Activated CD4-positive, alpha-beta T cell treated with anti-CD3 and anti-CD28 coated beads, Interleukin-2, amount 50 U/mL, for 16 hours (primary cell): ENCODE data around the gene GNPAT.

Experiments
- DNase-seq: peaks from one replicate; pipeline ENCODE4 v3.0.0-alpha.2; 2020

Gene GNPAT

DNA sequence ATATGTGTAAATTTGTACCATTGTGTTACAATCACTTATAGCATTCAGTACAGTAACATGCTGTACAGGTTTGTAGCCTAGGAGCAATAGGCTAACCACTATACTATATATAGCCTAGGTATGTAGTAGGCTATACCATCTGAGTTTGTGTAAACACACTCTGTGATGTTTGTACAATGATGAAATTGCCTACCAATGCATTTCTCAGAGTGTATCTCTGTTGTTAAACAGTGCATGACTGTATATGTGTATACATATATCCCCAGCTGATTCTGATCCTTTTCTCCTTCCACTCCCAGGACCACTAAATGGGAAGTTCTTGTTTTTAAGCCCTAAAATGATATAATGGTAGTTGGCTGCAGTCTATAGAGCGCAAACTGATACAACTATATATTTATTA is 7.8 kb downstream of the GNPAT start:
- DNase-seq = no peak

DNA sequence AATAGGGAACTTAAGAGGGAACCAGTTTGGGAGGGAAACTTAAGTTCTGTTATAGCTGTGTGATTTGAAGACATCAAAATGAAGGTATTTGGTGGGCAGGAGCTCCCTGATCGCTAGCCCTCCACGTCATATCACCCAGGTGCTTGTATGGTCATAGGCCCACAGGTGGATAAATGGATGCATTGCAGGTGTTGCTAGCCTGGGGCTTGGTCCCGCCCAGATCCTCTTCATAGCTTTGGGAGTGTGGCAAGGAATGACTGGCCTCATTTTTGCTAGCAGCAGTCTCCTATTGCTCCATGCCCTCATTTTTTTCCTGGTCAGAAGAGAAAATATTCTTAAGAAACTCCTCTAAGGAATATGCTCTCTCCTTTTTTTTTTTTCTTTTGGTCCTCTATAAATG is 11.3 kb downstream of the GNPAT start:
- DNase-seq = no peak

DNA sequence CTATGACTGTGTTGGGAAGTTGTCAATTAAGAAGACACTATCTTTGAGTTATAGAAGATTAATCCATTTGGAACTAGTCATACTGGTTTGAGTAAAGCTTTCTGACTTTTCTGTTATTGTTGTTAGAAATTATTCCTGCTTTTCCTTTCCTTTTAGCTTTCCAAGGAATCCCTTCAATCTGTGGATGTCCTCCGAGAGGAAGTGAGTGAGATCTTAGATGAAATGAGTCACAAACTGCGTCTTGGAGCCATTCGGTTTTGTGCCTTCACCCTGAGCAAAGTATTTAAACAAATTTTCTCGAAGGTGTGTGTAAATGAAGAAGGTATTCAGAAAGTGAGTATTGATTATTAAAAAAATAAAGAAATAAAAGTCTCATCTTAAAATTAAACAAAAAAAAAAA is 19.3 kb downstream of the GNPAT start:
- DNase-seq = no peak

DNA sequence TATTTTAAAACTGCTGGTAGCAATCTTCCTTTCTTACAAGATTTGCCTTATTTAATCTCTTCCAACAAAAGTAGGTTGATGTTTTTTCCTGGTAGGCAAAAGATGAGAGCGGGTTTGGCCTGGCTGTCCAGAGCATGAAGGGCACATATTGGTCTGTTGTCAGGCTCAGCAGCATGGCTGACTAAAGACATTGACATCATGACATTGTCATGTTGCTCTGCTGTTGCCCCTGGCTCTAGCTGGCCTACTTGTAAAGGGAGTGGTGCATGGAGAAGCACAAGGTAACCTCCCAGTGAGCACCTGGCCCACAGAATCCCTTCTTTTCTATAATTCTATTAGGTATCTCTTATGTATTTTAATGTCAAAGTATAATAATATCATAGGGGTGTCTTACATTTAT is 23.6 kb downstream of the GNPAT start:
- DNase-seq = no peak

DNA sequence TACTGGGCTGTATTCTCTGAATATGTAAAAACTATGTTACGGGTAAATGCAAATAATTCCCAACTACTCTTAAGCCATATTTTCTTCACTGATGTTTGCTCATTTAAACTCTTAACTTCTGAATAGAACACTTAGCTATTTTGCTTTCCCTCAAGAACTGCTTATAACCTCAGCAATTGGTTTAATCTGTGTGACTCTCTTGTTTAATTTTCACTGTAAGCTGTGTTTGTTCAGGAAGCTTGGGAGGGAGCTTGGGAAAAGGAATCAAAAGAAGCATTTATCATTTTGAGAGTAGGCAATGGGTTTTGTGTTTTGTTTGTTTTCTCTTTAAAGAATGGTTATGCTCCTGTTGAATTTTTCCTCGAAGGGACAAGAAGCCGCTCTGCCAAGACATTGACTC is 24.4 kb downstream of the GNPAT start:
- no peak for DNase-seq

DNA sequence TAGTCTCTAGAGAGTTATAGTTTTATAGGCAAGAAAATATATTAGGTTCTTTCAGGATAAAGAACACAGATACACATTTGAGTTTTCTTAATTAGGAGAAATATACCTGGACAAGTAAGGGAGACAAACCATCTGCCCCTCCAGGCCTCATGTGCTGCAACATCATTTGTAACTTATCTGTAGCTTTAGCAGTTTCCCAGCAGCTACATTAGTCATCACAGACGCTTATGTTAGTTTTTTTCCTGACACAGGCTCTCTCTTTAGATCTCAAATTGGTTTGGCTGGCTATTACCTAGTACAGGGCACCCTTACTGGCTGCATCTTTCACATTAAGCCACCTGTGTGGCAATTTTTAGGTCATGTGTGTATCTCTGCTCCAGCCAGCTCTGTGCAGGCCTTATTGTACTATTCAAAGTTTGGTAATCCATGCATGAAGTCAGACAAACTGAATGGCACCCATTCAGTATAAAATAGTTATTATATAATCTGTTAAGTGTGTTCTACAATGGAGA is 25.9 kb downstream of the GNPAT start:
- no peak for DNase-seq

DNA sequence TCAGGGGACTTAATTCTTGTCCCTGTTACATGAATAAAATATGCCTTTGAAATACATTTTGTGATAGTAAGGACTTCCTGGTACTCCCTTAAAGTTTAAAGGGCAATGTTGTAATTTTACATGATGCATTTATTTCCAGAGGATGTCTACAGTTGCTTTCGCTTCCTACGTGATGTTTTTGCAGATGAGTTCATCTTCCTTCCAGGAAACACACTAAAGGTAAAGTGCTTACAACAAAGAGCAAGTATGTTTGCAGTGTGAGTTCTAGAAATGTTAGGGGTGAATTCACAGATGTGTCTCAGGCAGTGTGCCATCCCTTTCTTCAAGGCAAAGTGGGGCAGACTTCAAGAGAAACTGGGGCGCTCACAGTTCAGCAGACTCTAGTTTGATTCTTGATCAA is 31.2 kb downstream of the GNPAT start:
- DNase-seq = peak; percentile 35

DNA sequence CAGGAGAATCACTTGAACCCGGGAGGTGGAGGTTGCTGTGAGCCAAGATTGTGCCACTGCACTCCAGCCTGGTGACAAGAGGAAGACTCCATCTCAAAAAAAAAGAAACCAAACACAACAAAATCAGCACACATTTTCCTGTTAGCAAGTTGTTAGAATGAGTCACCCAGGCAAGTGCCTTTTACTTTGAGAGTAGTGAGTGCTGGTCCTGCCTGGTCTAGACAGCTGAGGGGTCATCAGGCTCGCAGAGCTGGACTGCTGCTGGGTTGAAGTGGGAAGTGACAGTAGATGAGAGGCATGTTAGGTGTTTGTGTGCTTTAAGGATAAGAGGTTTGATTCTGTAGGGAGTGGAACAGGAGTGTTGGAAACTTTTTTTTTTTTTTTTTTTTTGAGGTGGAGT is 31.9 kb downstream of the GNPAT start:
- peak; percentile 35 for DNase-seq

DNA sequence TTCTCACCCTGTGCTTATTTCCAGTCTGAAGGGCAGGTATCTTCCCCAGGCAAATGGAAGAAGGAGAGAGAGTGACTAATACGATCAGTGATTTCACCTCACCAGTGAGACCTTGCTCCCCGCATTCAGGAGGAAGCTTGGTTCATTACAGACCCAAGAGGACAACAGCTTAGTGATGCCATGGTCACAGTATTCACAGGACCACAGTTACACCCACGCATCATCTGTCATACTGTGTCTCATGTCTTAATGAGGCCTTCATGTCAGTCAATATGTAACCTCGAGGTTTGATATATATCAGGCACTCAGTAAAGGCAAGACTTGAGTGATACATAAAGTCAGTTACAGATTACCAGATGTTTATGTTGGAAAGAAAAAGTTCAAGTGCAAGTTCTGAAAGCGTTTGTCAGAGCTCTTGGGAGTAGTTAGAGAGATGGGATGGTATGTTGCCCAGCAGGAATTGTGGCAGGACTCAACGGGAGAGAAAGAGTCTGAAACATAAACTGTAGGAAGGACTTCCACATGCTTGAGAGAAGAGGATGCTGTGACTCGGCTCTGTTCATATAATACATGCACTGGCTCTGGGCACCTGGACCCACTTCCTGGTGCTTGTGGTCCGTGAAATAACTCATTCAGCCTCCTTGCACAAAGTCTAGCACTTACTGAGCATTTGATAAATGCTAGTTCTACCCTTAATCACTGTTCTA is 33.3 kb downstream of the GNPAT start:
- peak; percentile 44 for DNase-seq

DNA sequence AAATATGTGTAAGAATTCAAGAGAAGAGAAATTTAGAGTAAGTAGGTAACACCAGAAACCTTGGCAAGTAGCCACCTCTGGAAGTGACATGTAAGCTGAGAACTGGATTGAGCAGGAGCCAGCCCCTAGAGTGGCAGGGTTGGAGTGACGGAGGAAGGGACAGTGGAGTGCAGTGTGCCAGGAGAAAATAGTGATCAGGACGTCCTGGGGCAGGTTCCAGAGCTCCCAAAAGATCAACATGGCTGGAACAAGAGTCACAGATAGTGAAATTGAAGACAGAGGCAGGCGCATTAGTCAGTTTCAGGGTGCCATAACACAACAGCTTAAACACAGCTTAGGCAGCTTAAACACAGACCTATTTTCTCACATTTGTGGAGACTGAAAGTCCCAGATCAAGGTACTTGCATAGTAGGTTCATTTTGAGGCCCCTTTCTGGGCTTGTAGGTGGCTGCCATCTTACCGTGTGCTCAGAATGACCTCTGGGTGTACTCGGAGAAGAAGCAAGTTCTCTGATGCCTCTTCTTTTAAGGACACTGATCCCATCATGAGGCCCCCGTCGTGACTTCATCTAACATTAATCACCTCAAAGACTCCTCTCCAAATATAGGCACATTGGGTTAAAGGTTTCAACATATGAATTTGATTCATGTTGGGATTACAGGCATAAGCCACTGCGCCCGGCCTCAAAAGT is 37.2 kb downstream of the GNPAT start:
- DNase-seq = no peak

DNA sequence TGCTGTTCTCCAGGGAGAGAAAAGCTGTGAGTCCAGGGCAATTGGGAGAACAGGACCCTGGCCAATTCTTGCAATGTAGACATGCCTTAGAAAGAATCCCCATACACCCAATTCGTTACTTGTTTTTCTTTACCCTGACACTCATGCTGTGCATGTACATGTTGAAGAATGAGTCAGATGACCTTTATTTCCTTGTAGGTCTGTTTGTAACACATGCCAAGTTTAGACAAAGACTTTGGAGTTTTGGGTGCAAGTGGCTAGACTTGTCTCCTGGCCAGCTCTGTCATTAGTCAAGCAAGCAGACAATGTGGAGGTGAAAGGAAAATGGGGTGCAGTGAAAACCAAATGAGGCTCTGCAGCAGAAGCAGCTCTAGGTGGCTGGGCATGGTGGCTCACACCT is 38.1 kb downstream of the GNPAT start:
- no peak for DNase-seq

DNA sequence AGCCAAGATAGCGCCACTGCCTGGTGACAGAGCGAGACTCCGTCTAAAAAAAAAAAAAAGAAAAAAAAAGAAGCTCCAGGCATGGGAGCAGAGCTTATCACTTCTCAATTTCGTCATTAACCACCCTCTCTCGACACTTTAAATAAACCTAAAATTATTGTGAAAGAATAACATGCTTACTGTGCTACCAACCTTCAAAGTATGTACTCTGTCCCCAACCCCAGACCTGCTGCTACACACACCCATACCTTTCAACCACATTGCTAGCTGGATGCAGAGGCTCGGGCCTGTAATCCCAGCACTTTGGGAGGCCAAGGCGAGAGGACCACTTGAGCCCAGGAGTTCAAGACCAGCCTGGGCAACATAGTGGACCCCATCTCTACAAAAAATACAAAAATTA is 38.7 kb downstream of the GNPAT start:
- no peak for DNase-seq

DNA sequence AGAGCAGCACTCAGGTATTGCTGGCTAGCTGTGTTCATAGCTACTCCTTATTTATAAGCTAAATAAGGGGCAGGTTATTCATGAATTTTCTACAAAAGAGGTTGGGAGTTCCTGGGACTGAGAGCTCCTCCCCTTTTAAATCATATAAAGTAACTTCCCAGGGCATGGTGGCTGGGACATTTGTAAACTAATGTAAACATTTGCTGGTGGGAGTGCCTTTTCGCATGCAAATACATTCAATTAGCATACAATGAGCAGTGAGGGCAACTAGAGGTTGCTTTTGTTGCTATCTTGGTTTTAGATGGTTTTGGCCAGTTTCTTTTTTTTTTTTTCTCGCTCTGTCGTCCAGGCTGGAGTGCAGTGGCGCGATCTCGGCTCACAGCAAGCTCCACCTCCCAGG is 43.4 kb downstream of the GNPAT start:
- DNase-seq = no peak

DNA sequence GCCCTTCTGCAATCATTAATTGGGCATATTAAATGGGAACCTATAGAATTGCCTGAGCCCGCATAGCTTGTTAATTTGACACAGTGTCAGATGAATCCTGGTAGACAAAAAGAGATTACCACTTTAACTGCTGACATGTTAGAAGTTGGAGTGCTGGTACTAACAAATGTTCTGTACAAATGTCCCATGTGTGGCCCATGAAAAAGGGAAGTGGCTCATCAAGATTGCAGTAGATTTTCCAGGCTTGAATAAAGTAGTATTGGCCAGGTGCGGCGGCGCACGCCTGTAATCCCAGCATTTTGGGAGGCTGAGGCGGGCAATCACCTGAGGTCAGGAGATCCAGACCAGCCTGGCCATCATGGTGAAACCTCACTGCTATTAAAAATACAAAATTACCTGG is 45.6 kb downstream of the GNPAT start:
- DNase-seq = no peak

DNA sequence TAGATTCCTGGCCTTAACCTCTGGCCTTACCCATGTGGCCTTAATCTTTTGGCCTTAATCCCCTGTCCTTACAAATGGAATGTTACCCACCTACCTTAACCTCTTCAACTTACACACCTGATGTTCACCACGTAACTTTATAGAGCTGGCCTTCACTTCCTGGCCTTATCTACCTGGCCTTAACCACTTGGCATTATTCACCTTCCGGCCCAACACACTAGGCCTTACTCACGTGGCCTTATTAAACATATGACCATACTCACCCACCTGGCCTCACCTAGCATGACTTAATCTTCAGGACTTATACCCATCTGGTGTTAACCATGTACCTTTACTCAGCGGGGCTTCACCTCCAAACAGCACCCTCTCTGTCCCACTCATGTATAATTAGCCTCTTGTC is 54.9 kb downstream of the GNPAT start:
- no peak for DNase-seq

DNA sequence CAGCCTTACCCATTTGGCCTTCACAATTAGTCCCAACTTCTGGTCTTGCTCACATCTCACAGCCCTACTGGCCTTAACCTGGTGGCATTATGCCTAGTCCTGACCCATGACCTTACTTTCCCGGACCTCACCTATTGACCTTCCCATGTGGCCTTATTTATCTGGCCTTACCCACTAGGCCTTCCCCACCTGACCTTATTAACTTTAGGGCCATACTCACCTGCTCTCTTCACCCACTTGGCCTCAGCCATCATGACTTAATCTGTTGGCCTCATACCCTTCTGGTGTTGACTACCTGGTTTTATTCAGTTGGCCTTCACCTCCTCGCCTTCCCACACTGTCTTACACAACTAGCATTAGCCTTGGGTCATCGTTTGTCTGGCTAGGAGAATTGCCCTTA is 61.0 kb downstream of the GNPAT start:
- DNase-seq = no peak

DNA sequence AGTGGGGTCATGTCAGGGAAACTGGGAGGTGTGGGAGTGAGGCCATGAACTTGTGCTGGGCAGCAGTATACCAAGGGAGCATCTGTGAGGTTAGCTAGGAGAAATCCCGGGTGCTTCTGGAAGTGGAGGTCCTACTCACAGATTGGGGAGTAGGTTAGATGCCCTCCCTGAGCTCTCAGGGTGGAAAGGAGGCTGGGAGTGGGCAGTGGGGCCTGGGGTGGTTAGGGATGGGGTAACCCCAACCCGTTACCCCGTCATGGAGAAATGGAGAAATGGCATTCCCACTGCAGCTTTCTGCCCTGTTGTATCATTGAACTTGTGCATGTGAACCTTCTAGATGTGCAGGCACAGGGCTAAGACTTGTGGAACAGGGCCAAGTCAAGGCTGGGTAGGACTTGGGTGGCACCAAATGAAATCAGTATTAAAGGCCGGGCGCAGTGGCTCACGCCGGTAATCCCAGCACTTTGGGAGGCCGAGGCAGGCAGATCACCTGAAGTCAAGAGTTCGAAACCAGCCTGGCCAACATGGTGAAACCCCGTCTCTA is 69.5 kb downstream of the GNPAT start:
- DNase-seq = no peak

DNA sequence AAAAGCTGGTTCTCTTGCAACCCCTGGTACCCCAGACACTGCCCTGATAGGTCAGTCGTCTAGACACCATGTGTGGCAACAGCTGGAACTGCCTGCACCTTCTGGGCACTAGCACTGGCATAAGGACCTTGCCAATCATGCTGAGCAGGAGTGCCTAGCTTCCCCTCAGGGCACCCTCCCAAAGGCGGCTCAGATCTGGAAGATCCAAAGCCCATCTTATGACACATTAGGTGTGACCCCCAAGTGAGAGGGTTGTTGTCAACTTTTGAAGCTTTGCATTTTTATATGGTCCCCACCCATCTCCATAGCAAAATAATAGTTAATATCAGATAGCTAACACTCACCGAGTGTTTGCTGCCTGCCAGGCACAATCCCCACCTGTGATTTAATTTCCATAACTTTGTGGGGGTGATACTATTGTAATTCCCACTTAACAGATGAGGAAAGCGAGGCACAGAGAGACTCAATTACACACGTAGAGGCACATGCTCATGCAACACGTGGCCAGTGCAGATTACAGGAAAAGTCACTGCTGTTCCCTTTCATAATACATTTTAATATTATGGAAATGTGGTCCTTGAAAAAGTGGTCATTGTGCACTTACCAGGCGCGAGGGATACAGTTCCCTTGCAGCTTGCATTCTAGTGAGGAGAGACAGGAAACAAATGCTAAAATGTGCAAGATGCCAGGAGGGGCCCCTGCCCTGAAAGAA is 70.9 kb downstream of the GNPAT start:
- no peak for DNase-seq

DNA sequence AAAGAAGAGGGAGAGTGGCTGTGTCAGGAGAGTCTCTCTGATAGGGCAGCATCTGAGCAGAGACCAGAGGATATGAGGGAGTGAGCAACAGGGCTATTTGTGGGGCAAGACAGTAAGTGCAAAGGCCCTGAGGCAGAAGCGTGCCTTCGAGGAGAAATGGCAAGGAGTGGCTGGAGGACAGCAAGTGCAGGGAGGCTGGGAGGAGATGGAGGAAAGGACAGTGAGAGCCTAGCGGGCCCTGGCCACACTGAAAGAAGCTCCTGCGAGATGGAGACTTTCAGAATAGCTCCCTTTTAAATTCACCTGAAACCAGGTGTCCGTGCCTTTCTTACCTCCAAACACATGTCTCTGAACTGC is 71.4 kb downstream of the GNPAT start:
- no peak for DNase-seq

DNA sequence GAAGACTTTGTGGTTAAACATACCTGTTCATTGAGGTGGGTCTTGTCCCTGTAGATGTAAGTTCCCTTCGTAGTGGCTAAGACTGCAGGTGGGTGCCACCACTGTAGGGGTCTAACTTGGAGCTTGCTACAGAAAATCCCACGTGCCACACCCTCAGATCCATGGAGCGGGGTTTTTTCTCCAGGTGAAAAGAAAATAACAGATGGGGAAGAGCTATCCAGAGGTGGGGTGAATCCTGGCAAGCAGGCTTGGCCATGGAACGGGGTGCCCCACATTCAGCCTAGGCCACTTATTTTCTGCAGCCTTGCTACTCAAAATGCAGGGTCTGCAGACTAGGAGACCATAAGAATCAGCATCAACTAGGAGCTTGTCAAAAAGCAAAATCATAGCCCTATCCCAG is 72.6 kb downstream of the GNPAT start:
- DNase-seq = no peak

DNA sequence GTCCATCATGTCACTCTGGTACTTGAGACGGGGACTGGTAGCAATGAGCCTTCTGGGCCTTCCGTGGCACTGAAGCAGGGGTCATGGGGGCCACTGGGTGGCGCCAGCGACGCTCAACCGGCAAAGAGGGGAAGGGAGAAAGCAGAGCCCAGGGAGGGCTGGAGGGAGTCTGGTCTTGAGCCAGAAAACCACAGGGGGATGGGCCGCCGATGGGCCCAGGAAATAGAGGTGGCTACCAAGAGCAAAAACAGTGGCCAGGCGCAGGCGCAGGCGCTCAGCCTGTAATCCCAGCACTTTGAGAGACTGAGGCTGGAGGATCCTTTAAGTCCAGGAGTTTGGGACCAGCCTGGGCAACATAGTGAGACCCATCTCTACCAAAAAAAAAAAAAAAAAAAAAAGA is 74.9 kb downstream of the GNPAT start:
- peak; percentile 48 for DNase-seq

DNA sequence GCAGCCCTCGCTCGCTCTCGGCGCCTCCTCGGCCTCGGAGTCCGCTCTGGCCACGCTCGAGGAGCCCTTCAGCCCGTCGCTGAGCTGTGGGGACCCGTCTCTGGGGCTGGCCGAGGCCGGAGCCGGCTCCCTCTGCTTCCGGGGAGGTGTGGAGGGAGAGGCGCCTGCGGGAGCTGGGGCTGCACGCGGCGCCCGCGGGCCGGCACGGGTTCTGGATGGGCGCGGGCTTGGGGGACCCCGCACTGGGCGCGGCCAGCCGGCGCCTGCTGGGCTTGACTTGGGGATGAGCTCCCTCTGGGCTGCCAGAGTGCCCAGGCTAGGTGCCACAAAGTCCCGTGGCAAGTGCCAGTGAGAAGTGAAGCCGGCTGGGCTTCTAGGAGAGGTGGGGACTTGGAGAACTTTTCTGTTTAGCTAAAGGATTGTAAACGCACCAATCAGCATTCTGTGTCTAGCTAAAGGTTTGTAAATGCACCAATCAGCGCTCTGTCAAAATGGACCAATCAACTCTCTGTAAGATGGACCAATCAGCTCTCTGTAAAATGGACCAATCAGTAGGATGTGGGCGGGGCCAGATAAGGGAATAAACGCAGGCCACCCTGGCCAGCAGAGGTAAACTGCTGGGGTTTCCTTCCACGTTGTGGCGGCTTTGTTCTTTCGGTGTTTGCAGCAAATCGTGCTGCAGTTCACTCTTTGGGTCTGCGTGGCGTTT is 76.4 kb downstream of the GNPAT start:
- no peak for DNase-seq

DNA sequence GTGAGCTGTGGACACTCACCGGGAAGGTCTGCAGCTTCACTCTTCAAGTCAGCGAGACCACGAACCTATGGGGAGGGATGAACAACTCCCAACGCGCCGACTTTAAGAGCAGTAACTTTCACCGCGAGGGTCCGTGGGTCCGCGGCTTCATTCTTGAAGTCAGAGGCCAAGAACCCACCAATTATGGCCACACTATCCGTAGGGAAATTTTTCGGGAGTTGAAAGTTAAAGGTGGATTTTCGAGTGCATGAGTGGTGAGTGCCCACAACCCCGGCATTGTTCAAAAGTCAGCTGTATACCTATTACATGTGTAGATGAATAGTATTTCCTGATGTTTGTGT is 77.0 kb downstream of the GNPAT start:
- no peak for DNase-seq
